ENCODE data around the gene TMEM167A.

TMEM167A gene, protein sequence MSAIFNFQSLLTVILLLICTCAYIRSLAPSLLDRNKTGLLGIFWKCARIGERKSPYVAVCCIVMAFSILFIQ

DNA sequence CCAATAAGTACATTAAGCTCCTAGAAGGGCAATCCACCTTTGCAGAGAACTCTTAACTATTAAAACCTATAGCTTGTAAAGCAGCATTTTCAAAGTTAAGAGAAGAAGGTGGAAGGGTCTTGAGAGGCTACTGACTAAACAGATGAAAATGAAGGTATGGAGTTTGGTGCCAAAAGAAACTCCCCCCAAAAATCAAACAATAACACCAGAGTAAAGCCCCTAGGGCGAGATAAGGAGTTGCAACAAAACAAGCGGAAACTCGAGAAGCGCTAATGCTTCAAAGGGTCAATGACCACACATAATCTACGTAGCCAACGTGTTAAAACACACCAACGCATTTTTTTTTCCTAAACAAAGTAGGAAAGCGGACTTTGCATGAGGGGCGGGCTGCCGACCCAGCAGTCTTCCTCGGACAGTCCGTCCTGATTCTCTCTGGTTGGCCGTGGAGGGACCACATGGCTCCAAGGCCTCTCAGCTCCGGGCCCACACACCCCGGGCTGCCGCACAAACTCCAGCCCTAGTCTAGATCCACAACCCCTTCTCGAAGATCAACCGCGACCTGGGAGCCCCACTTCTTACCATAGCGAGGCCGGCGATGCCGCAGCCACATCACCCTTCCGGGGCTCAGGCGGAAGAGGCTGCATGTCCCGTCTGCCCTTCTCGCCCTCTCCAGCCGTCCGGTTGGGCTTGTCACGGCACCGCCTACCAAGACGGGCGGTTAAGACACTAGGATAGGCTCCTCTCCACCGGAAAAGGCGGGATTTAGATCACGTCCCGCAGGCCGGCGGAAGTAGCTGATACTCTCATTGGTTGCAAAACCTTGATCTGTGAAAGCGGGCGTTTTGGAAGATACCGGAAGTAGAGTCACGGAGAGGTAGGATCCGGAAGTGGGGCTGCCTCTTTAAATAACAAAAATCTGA is at the start of gene TMEM167A, which contains the start of gene XRCC4:
TMEM167A (minus strand) TSS at position 653 of the 920 bp plus-strand sequence; CDS start at position 582, 71 bp downstream.
XRCC4 (plus strand) TSS at position 806 of the 920 bp plus-strand sequence. CDS start 27,373 bp downstream, outside the sequence.
- peak; percentile 80 for DNase-seq

DNA sequence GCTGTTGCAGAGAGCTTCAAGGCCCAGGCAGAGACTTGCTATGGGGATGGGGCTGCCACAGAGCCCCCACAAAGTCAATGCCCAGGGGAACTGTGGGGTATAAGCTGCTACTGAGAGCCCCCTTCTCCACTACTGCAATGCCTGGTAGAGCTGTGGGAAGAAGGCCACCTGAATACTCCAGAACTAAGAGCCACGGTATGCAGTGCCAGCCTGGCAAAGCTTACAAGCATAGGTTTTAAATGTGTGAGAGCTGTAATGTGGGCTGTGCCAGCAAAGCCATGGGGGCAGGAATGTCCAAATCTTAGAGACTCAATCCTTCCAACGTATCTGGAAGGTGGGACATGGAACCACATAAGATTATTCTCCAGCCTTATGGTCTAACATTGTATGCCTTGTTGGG is 49.3 kb upstream of the TMEM167A start:
- DNase-seq = no peak

DNA sequence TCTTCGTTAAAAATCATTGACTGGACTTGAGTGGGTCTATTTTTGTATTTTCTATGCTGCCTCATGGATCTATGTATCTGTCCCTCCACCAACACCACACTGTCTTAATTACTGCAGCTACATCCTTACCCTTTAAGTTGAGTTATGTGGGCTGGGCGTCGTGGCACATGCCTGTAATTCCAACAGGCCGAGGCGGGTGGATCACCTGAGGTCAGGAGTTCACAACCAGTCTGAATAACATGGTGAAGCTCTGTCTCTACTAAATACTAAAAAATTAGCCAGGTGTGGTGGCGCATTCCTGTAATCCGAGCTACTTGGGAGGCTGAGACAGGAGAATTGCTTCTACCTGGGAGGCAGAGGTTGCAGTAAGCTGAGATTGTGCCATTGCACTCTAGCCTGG is 48.4 kb upstream of the TMEM167A start:
- DNase-seq = no peak

DNA sequence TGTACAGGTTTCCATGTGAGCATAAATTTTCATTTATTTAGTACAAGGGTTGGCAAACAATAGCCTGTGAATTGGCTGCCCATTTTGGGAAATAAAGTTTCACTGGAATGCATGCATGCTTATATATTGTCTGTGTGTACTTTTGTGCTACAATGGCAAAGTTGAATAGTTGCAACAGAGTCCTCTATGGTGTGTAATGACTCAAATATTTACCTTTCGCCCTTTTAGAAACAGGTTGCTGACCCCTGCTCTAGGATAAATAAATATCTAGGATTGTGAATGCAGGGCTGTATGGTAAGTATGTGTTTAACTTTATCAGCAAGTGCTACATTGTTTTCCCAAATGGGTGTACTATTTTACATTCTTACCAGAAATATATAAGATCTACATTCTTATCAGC is 47.4 kb upstream of the TMEM167A start:
- no peak for DNase-seq

DNA sequence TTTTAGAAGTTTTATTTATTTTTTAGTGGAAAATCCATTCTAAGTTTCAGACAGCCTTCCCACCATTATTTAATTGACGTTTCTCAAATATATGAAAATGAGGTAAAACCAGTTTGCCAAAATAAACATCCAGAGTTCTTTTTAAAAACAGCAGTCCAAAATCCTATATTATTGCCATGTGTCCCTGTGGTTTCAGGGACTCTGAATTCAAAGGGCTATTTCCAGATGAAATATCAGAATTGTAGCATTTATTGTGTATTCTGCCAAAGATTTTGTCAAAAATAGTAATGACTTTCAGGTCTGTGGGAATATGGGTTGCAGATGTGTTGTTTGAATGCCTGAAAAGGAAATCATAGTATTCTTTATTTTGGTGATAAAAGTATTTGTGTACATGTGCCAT is 41.8 kb upstream of the TMEM167A start:
- no peak for DNase-seq

DNA sequence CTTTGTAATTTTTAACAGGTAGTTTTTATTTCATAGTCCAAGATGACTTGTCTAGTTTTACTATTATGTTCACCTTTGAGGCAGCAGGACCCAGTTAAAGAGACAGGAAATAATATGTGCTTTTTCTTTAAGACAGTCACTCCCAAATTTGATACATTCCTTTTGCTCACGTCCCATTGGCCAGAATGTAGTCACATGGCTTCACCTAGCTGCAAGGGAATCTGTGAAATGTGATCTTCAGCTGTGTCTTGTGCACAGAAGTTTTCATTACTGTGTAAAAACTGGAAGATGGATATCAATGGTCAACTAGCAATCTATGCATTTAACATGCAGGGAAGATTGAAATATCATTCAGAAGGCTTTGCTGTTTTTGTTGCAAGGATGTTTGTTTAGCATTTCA is 41.3 kb upstream of the TMEM167A start:
- DNase-seq = no peak

DNA sequence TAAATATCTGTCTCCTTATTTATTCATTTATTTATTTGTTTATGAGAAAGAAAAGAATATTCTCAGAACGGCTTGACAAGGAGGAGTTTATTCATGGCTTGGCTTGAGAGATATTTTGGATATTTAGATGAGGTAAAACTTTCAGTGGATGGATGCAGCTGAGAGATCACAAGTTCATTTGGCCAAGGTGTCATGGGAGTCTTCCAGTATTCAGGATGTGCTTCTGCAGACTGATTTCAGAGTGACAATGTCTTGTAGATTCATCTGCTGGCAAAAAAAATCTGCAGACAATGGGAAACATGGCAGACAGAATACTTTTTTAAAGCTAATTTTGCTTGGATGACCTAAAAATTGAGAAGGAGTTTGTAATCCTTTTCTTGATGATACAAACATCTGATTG is 38.6 kb upstream of the TMEM167A start:
- DNase-seq = no peak

DNA sequence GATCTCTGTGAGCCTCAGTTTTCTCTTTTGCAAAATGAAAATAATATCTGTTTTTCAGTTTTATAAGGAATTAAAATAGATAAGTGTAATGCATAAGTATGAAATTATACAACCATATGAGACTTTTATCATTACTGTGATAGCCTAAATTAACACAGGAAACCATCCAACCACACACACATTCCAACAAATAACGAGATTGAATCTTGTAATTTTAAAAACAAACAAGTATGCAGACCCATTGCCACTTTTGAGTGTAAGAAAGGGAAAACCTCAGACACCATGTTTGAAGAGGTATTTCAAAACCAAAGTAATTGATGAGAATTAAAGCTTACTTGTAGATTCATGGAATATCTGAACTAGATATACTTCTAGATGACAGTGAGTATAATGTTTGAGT is 32.2 kb upstream of the TMEM167A start:
- no peak for DNase-seq

DNA sequence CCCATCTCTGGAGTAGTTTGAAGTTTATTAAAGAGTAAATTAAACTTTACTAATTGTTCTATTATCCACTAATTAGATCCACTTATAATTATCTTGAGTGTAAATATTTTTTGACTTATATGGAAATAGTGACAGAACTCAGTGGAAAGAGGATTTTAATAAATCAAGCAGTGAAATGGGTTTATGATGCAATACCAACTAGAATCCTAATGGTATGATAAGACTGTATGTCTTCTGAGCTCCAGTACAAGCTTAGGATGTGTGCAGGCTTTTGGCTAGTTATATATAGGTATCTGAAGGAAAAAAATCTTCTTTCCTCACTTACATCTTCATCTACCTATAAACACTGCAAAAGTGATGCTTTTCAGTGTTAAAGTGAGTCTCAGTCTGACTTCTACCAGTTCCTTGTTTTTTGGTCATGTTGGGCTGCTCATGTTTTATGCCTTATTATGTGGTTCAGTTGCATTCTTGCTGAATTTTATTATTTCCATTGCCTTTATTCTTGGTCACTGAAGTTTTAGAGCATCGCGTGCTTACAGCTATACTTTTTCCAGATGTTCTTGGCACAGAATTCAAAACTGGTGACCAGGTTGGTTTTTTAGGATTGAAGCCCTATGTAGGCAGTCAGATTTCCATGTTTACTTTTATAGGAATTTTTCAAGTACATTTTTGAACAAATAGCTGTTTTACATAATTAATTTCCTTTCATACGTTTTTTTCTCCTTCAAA is 30.7 kb upstream of the TMEM167A start:
- DNase-seq = no peak

DNA sequence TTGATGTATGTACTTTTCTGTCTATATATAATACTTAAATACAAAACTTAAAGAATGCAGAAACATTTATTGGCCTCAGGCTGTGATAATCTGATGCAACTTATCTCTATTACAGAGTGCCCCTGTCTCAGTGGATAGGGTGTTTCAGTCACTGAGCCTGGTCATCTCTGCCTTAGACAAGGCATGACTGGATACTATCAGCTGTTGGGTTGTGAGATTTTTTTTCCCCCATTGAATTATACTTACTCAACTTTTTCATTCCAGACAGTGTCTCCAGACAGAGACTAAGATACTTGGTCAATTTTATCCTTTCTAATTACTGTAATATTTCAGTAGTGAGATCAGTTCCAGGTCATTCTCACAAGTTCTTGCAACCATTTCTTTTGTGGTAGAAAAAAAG is 26.8 kb upstream of the TMEM167A start:
- DNase-seq = no peak

DNA sequence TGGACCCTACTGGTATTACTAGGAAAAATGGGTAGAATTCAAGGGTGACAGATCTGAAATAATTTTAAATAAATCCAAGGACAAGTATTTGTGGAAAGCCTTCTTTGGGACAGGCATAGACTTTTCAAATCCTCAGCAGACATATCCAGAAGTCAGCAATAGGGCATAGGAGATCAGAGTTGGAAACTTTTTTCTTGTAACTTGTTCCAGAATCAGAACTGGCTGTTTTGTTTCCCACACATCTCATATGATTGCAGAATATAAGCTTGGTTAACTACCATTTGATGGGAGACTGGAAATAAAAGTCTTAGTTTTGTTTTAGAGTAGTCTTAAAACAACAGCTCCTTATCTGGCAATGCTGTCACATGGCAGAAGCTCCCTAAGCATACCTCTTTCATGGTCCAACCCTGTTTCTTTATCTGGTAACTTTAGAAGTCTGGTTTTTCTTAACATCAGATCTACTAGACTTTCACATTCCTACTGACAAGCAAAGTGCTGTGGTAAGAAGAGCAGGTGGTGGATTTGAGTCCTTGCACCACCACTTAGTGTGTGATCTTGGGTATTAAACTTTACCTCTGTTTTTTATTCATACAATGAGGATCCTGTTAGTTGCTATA is 25.3 kb upstream of the TMEM167A start:
- DNase-seq = no peak

DNA sequence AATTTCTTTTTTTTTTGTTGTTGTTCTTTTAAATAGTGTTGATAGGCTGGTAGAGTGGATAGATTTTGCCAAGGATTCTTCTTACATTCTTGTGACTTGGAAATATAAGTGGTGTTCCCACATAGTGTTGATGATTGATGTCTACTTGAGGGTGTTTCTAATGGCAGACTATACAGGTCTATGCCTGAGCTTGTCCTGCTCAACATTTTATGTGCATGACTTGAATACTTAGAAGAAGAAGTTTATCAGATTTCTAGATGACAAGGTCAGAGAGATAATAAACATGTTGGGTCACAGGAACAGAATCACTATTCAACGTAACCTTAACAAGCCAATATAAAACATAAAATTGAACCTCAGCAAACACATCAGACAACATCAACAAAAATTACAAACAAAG is 24.3 kb upstream of the TMEM167A start:
- no peak for DNase-seq

DNA sequence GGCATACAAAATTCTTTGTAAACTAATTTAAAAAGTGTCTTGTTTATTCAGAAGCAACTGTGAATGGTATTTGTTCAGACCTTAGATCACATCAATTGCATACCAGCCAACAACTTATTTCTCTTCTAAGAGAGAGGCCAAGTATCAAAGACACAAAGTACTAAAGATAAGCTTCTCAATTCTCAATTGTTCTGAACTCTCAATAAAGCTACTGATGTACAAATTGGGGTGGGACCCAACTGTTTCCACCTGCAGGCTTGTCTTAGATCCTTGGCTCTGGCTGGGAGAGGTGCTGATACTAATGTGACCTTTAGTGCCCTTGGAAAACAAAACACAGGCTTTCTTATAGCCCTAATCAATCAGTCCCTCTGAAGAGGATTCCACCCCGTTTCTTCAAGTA is 22.3 kb upstream of the TMEM167A start:
- no peak for DNase-seq

DNA sequence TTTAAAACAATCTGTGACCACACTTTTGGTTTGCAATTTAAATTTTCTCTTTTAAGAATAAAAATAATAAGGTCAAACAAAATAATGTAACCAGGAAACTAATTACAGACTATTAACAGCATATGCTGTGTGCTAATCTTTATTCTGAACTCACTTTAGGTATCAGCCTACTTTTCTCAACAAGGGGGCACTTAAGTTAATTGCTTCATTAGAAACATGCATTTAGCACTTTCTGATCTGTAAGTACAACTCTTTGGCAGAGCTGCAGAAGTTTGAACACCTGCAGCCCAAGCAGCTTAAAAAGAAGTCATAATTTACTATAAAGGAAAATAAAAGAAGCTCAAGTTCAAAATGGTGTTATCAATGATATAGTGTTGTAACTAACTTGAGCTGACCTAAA is 21.8 kb upstream of the TMEM167A start:
- peak; percentile 0 for DNase-seq

DNA sequence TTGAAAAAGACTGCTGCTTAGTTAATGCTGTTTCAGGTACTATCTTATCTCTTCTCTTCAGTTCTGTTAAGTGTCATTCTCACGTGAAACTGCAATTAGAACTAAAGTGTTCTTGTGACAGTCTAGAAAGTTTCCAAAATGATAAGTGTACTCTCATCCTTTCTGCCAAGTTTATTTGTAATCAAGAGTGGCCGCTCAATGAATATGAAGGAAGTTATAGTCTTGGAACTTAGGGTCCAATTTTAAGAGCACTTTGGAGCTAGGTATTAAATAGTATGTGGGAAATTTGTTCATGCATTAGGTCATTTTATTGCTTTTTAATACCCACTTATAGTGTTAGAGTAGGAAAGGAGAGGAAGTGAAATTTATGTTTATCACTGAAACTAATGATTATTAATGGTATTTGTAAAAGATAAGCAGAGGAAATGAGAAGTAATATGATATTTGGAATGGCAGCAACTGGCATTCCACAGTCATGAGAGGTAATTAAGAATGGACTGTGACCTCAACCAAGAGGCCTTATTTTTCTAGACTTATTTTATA is 20.6 kb upstream of the TMEM167A start:
- DNase-seq = no peak

DNA sequence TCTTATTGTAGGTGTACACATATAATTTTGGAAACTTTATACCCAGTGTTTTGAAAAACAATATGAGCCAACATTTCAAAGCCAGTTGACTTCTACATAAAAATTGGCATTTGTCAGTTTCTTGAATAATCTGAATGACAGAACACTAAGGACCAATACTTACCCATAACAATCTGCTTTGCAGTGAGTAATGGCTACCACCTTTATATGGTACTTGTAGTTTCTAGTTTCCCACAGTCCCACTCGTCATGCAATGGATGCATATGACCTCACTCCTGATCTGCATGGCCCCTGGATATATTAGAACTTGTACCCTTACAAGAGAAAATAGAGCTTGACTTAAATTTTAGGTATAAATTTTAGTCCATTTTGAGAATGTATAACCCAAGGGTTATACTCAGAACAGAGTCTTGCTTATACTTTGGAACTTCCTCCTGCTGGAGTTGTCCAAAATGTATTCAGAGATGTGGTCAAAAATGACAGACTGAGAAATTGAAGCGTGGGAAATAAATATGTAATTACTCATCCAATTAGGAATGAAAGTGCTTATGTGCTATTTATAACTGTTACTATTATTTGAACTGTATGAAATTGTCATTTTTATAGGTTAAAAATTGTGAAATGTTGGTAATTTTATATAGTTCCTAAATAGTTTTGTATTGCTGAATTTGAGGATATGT is 19.6 kb upstream of the TMEM167A start:
- no peak for DNase-seq

DNA sequence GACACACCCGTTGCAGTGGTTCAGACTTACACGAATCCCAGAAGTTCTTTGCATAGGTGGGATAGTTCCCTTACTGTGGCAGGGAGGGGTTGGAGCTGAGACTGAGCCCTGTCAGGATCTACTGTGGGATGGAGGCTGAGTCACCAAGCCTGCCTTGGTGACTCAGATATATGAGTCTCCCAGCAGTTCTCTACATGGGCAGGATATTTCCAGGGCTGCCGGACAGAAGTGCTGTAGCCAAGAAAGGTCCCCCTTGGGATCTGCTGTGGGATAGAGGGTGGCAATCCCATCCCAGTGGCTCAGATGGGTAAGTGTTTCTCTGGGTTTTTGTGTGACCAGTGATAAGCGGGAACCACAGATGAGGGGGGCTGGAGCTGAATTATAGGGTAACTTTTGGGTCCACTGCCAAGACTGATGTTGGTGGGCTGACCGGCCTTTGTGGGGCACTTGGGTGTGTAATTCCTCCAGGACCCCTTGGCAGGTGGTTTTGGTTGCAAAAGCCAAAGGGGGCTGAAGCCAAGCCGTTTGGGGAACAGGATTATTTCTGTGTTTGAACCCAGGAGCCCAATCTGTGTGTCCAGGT is 18.9 kb upstream of the TMEM167A start:
- no peak for DNase-seq

DNA sequence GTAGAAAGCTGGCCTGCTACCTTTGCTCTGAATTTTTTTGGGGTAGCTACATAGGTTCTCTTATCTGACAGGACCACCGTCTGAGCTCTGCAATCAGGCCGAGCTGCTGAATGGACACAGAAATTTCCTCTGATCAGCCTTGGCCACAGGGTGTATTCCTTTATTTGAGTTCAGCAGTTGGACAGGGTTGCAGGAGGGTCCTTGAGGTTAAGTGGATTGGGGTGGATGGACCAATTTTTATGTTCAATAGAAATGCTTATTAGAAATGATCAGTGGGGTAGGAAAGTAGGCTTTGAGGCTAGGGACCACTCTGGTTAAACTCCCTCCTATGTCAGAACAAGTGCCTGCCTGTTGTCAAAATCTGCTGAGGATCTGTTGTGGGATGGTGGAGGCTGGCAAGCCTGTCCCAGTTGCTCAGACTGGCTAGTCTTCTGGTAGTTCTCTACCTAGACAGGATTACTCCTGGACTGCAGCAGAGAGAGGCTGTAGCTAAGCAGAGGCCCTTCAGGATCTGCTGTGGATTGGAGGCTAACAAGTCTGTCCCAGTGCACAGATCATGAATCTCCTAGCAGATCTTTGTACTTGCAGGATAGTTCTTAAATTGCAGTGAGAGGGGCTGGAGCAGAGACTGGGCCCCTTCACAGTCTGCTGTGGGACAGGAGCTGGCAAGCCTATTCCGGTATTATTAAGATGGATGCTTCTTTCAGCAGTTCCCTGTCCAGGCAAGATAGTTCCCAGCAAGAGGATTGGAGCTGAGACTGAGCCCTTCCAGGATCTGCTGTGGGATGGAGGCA is 18.2 kb upstream of the TMEM167A start:
- no peak for DNase-seq

DNA sequence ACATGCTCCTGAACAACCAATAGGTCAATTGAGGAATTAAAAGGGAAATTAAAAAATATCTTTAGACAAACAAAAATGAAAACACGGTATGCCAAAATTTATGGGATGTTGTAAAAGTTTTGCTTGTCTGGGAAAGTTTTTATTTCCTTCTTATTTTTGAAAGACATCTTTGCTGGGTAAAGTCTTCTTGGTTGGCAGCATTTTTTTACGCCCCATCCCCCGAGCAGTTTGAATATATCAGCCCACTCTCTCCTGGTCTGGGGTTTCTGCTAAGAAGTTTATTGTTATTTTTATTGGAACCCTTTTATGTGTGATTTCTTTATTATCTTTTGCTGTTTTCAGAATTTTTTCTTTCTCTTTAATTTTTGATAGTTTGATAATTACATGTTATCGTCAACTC is 16.5 kb upstream of the TMEM167A start:
- no peak for DNase-seq

DNA sequence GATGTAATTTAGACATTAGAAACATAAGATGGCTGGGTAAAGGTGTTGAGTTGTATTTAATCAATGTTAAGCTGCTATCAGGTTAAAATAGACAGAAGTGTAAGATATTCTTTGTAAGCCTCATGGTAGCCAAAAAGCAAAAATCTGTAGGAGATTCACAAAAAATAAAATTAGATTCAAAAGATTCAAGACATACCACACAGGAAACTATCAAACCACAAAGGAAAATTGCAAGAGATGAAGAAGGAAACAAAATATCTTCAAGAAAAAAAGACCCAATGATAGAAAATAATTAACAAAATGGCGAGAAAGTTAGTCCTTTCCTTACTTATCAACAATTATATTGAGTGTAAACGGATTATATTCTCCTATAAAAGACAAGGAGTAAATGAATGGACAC is 15.4 kb upstream of the TMEM167A start:
- DNase-seq = no peak

DNA sequence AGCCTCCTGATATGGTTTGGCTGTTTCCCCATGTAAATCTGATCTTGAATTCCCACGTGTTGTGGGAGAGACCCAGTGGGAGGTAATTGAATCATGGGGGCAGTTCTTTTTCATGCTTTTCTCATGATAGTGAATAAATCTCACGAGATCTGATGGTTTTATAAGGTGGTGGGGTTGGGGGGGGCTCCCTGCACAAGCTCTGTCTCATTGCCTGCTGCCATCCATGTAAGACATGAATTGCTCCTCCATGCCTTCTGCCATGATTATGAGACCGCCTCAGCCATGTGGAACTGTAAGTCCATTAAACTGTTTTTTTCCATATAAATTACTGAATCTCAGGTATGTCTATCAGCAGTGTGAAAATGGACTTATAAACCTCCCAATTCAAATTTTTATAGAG is 13.0 kb upstream of the TMEM167A start:
- no peak for DNase-seq

Measured in NCI-H2107 (cell line).